Osteocyte (in vitro differentiated cells): ENCODE data around the gene ZIC5. TPM values are rescaled to one million over a fixed set of nuclear protein-coding genes. Genes with fewer than 3 reads are reported as not detected.

ENCODE experiments used
- DNase-seq: peaks from one replicate; pipeline ENCODE4 v3.0.0; 2021; ENCODE audit warnings: mixed read lengths; ENCODE audit not compliant: unreplicated experiment; ENCODE audit errors: extremely low spot score
- H3K27ac Mint-ChIP-seq: one replicate; pipeline ENCODE4 v1.8.0; 2021; ENCODE audit warnings: mild to moderate bottlenecking, mixed read lengths; ENCODE audit not compliant: unreplicated experiment
- H3K27me3 Mint-ChIP-seq: one replicate; pipeline ENCODE4 v1.8.0; 2021; ENCODE audit warnings: mixed read lengths; ENCODE audit not compliant: unreplicated experiment
- H3K36me3 Mint-ChIP-seq: one replicate; pipeline ENCODE4 v1.8.0; 2021; ENCODE audit warnings: mixed read lengths; ENCODE audit not compliant: unreplicated experiment
- H3K4me1 Mint-ChIP-seq: one replicate; pipeline ENCODE4 v1.8.0; 2021; ENCODE audit warnings: mixed read lengths; ENCODE audit not compliant: unreplicated experiment
- H3K4me3 Mint-ChIP-seq: one replicate; pipeline ENCODE4 v1.8.0; 2021; ENCODE audit warnings: mild to moderate bottlenecking, moderate library complexity, mixed read lengths; ENCODE audit not compliant: unreplicated experiment
- H3K9me3 Mint-ChIP-seq: one replicate; pipeline ENCODE4 v1.8.0; 2021; ENCODE audit warnings: mixed read lengths; ENCODE audit not compliant: unreplicated experiment
- CTCF ChIP-seq: fragments of 200-600 bp; sonication (generic); IDR thresholded peaks from 2 replicates; pipeline ENCODE4 v1.5.0; 2021; ENCODE audit warnings: antibody characterized with exemption, mild to moderate bottlenecking, moderate library complexity
- long read RNA-seq: library from polyadenylated mRNA; unstranded; transcript quantifications from one replicate; pipeline ENCODE4 v2.0.0, GENCODE V29; 2021
- total RNA-seq: library from RNA; stranded (reverse); gene quantifications from 2 replicates; pipeline ENCODE4 v1.2.1, GENCODE V29; 2021

ZIC5 gene
- total RNA-seq = 8.8 and 9.4 TPM in 2 replicates
- long read RNA-seq, partial matches to known transcripts = 0 of 1 reads
- long read RNA-seq, other reads (novel, unspliced or antisense) = 1 of 1 reads

GRCh38 chr13:99971576-99972189, at the start of gene ZIC5:
ZIC5 (minus strand) TSS chr13:99971767; CDS start chr13:99971603, 164 bp downstream.
- Mint-ChIP-seq H3K9me3 (no peaks in the 10 kb centered on the region), H3K27me3 (peaks cover 5% of the 10 kb centered on the region), H3K27ac (peak within 1 kb of the TSS; percentile 91), H3K4me1 (peaks cover 19% of the 10 kb centered on the region), H3K36me3 (peaks cover 6% of the 10 kb centered on the region), H3K4me3 (peak within 1 kb of the TSS; percentile 80)
- DNase-seq = peak; percentile 95
- no peak for TF ChIP-seq CTCF

GRCh38 chr13:100019780-100020356, 48.3 kb upstream of the ZIC5 start:
- no peaks in the 10 kb centered on the region for H3K36me3 Mint-ChIP-seq
- no peak for DNase-seq
- no peak overlapping the region for H3K27ac Mint-ChIP-seq
- no peaks in the 10 kb centered on the region for H3K27me3 Mint-ChIP-seq
- no peak overlapping the region for H3K4me3 Mint-ChIP-seq
- no peak for TF ChIP-seq CTCF
- no peaks in the 10 kb centered on the region for H3K9me3 Mint-ChIP-seq
- H3K4me1 Mint-ChIP-seq = no peaks in the 10 kb centered on the region

DNA sequence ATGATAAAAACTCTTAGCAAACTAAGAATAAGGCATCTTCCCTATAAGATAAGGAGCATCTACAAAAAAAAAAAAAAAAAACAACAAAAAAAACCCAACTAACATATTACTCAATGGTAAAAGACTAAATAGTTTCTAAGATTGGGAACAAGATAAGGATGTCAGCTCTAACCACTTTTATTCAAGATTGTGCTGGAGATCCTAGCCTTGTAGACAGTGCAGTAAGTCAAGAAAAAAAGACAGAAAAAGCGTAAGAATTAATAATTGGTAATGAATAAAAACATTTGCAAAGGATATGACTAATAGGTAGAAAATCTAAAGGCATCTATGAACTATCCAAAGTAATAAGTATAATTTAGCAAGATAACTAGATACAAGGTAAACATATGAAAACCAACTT, 43.1 kb upstream of the ZIC5 start:
- Mint-ChIP-seq H3K27ac (no peak overlapping the region), H3K36me3 (no peaks in the 10 kb centered on the region), H3K27me3 (no peaks in the 10 kb centered on the region), H3K9me3 (no peaks in the 10 kb centered on the region), H3K4me3 (no peak overlapping the region), H3K4me1 (peaks cover 3% of the 10 kb centered on the region)
- no peak for DNase-seq
- TF ChIP-seq CTCF = no peak

DNA sequence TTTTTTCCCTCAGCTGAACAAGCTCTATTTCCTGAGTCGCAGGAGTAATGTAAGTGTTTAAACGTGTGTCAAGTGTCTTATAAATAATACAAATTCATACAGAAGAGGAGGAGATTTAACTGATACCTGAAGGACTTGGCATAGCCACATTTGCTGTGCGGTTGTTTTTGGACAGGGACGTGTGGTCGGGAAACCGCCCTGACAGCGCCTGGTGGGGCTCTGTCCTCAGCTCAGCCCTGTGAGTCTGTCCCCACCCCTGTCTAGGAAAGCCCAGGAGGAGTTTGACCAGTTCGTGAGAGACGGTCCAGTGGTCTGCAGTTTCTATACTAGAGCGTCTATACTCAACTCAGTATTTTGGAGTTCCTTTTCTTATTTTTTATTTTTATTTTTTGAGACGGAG, 26.7 kb upstream of the ZIC5 start:
- Mint-ChIP-seq H3K27me3 (peaks cover 6% of the 10 kb centered on the region), H3K36me3 (no peaks in the 10 kb centered on the region), H3K27ac (no peak overlapping the region), H3K4me3 (no peak overlapping the region), H3K9me3 (peaks cover under 1% of the 10 kb centered on the region), H3K4me1 (peaks cover 22% of the 10 kb centered on the region)
- TF ChIP-seq CTCF = no peak
- peak; percentile 6 for DNase-seq

GRCh38 chr13:99997702-99998214, 26.2 kb upstream of the ZIC5 start:
- Mint-ChIP-seq H3K4me3 (no peak overlapping the region), H3K36me3 (no peaks in the 10 kb centered on the region), H3K9me3 (no peaks in the 10 kb centered on the region), H3K4me1 (peaks cover 27% of the 10 kb centered on the region), H3K27me3 (peaks cover 6% of the 10 kb centered on the region), H3K27ac (no peak overlapping the region)
- no peak for TF ChIP-seq CTCF
- DNase-seq = no peak
